ENCODE data around the gene TMEM232.

The TMEM232 gene

DNA sequence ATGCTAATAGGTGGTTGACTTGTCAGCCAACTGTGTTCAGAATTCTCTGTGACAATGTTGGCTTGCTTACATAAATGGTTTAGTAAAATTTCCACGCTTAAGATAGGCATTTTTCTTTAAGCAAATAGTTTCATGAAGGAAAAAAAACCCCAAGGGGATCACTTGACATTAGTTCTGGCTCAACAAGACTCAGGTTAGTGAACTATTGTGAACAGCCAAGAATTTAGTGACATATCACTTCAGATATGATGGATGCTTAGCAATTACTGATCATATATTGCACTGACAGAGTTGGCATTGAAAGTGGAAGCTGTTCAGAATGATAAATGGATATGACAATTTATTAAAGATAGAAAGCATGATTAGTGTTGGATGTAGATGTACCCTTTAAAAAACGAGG, 218.5 kb downstream of the TMEM232 start:
- DNase-seq = no peak

DNA sequence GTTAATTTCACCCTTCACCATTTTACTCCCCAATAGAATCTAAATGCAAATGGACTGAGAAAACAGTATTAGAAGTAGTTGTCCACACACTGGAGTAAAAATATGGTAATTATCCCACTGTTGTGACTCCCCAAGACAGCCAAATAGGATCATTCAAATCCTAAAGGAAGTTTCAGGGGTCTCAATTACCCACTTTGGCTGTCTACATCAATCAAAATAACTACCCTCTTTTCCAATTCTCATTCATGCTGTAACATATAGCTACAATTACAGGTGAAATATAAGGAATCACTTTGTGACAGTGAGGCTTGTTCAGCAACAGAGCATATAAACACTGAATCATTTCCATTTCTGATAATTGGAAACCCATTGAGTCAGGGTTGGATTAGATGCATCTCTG, 220.1 kb downstream of the TMEM232 start:
- DNase-seq = no peak

DNA sequence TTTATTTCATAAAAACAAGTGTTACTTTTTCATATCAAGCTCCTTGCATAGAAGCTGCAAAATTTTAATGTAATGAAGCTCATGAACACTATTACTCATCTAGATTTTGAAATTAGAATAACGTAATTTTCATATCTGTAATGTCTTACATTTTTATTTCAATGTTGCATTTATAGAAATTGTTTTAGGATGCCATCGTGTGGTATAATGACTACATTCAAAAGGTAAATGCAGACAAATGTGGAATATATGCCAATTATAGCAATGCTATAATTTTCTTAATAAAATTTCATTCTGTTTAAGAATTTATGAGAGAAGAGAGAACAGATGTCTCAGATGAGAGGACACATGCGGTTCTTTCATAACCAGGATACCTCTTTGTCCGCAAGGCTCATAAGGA, 230.2 kb downstream of the TMEM232 start:
- DNase-seq = no peak

DNA sequence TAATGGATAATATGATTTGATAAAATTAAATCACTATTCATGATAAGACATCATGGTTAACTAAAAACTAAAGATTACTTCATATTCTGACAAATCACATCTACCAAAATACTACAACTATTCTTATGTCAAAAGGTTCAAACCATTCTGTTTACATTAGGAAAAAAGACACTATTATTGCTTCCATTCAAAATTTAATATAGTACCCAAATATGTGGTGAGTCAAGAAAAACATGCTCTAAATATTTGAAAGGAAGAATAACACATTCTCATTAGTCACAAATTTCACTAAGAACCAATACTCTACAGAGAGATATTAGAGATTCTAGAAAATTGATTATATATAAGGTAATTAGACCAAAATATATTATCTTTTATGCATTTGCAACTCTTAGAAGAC, 234.0 kb downstream of the TMEM232 start:
- no peak for DNase-seq

DNA sequence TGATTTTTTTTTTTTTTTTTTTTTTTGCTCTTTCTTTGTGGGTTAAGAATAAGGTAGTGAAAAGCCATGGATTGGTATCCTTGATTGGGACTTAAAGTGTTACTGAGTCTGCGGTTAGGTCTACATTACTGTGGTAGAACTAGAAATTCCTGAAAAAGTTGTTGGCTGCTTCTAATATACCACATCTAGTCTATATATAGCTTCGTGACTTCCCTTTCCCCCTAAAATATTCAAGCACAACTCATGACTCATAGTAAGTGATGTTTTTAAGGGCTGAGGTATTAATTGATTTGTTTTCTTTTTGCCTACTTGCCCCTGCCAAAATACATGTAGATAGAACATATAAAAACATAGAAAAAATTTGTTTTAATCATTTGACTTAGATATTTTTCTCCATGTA, 247.6 kb downstream of the TMEM232 start:
- no peak for DNase-seq

DNA sequence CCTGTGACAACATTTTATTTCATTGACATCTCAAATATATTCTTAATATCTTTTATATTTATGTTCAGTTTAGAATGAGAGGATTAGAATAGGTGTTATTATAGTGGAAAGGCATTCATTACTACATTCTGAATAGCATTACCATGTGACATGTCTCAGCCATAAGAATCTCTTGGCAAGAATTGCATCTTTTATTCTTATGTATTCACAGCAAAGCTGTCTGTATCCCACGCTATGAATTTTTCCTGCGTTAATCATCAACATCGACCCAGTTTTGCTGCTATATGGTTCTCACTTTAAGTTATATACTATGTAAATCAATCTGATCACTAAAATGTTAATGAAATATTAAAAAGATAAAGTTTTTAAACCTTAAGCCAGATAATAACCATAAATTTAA, 248.6 kb downstream of the TMEM232 start:
- DNase-seq = no peak

DNA sequence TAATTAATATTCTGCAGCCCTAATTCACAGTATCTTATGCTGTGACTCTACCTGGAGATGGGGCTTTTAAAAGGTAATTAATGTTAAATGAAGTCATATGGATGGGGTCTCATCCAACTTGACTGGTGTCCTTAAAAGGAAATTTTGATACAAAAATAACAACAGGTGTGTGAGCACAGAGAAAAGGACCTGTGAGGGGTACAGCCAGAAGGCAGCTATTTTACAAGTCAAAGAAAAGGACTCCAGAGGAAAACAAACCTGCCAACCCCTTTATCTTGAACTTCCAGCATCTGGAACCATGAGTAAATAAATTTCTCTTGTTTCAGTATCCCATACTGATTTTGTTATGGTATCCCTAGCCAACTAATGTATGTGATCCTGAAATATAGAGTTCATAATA, 250.3 kb downstream of the TMEM232 start:
- DNase-seq = no peak

DNA sequence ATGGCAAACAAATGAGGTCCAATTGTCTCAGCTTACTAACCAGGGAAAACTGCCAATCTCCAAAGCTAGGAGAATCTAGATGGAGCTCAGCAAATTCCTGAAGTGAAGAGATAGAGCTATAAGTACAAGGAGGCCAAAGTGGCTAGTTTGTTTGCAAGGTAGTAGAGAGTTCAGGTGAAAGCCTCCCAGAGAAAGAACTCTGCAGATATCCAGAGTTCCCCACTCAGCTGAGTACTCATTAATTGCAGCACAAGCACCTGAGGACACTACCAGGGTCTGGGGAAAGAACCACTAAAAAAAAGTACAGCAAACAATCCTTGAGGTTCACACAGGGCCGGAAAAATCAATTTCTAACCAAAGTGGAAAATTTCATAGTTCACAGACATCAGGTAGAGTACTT, 250.9 kb downstream of the TMEM232 start:
- no peak for DNase-seq

DNA sequence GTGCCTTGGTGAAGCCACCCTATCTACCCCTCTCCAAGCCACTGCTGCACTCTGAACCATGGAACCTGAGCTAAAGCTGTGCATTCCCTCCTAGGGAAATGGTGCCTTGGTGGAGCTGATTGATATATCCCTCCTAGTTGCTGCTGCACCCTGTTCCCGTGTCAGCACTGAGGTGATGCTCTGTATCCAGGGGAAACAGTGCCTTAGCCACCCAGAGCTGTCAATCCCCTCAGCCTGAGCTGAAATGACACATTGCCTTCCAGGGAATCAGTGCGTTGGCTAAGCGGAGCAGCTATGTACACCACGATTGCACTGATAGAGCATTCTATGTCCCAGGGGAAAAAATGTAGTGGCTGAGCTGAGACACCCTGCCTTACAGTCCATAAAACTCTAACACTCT, 257.0 kb downstream of the TMEM232 start:
- DNase-seq = no peak

DNA sequence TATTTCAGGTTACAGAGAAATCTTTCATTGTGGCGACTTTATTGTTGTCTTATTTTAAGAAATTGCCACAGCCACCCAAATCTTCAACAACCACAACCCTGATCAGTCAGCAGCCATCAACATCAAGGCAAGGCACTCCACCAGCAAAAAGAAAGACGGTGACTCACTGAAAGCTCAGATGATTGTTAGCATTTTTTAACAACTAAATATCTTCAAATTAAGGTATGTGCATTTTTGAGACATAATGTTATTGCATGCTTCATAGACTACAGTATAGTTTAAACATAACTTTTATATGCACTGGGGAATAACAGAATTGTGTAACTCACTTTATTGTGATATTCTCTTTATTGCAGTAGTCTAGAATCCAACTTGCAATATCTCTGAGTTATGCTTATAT, 263.4 kb downstream of the TMEM232 start:
- DNase-seq = no peak

DNA sequence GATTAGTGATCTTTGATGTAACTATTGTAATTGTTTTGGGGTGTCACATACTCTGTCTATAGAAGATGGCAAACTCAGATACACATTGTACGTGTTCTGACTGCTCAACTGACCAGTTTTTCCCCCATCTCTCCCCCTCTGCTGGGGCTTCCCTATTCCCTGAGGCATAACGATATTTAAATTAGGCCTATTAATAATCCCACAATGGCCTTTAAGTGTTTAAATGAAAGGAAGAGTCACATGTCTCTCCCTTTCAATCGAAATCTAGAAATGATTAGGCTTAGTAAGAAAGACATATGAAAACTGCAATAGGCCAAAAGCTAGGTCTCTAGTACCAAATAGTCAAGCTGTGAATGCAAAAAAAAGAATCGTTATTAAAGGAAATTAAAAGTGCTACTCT, 265.6 kb downstream of the TMEM232 start:
- no peak for DNase-seq

DNA sequence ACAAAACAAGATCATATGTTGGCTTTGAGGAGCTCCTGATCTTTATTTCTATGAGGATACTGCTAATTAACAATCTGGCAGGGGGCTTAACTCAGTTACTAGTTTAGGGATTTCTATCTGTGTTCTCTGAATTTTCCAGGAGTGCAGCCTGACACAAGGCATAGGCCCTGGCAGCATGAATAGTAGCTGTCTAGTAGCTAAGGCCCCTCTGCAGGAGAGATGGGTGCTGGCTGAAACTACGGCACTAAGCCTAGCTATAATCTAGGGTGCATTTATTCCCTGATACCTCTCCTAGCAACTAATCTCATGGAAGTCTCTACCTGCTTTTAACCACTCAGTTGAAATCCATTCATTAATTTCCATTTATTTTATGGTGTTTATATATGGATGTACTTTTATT, 268.2 kb downstream of the TMEM232 start:
- DNase-seq = no peak

DNA sequence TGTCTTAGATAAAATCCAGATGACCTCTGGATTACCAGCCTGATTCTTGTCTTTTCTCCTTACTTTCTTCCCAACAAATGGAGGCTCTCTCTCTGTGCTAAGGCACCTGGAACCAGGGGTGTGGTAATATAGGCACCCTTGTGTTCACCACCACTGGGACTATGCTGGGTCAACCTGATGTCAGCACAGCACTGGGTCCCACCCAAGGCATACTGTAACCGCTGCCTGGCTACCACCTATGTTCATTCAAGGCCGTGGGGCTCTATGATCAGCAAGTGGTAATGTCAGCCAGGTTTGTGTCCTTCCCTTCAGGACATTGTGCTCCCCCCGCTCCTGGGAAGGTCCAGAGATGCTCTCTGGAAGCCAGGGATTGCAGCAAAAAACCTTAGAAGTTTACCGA, 283.6 kb downstream of the TMEM232 start:
- no peak for DNase-seq

DNA sequence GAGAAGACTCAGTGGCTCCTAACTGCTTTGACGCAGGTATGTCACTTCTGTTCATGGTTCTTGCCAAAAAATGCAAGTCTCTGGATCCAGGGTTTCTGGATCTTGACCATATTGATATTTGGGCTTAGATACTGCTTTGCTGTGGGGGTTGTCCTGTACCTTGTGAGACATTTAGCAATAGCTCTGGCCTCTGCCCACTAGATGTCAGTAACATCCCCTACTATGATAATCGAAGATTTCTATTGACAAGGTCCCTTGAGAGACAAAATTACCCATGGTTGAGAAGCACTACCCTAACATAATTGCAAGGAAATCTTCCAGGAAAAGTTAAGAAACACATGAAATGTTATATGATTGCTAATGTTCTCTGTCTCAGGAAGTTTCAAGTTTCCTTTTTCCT, 285.4 kb downstream of the TMEM232 start:
- no peak for DNase-seq

DNA sequence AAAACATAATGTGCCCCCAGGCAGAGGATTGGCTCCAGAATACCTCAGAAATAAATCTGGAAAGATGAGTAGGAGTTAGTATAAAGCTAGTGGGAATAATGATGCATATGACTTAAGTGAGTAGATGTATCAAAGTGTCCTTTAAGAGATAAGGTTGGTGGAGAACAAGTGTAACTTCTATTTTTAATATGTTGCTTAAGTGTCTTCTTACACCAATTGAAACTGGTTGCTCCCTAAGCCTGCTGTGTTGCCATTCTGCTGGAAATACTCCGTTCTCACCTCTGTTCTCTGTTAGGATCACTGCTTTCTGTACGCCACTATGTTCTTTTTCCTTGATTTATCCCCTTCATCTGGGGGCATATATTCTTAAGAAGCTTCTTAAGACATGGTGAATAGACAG, 286.4 kb downstream of the TMEM232 start:
- no peak for DNase-seq

DNA sequence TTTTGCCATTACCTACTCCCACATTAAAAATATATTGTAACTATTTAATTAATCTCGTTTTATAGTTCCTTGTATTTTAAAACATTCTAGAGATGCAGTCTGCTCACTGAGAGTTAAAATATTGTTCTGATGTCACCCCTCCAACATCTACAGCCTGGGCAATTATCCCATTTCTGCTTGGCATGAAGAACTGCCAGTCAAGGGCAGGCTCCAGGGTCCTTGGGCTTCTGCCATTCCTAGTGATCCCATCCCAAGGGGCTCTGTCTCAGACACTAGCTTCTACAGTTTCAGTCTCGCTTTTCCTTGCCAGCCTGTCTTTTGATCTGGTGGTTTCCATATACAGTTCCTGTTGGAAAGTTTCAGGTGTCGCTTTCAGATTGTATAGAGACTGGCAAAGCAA, 287.2 kb downstream of the TMEM232 start:
- DNase-seq = no peak

DNA sequence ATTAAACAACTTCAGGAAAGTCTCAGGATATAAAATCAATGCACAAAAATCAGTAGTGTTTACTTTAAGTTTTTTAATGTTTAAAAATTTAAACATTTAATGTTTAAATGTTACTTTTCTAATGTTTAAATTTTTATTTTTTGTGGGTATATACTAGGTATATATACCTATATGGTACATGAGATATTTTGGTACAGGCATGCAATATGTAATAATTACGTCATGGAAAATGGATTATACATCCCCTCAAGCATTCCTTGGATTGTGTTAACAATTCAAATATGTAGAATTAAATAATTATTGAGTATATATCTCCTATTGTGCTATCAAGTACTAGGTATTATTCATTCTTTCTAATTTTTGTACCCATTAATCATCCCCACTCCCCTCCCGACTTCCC, 291.3 kb downstream of the TMEM232 start:
- DNase-seq = no peak

DNA sequence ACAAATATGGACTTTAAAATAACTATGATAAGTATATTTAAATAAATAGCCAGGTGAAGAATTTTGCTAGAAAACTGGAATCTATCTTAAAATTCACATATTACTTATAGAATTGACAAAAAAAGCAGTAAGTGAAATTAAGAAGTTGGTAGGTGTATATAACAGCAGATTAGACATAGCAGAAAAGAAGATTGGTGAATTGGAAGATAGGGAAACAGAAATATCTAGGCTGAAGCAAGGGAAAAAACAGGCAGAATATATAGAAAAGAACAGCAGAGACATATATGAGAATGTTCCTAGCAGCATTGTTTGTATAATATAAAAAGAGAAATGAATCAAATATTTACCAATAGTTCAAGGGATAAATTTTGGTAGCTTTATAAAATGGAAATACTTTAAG, 294.9 kb downstream of the TMEM232 start:
- DNase-seq = no peak

DNA sequence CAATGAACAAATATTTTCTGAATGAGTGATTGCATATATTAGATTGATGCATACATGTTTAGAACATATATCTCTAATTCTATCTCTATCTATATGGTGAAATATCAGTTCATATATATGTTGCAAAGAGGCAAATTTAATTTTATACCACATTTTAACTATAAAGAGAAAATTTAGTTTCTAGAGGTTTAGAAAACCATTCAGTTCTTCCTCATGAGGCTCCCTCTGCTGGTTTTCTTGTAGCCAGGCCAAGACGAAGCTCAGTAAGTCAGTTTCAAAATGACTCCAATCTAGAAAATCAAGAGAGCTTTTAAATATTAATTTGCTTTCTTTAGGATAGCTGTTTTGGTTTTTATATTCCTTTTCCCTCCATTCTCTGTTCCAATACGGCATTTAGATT, 312.1 kb downstream of the TMEM232 start:
- DNase-seq = no peak

DNA sequence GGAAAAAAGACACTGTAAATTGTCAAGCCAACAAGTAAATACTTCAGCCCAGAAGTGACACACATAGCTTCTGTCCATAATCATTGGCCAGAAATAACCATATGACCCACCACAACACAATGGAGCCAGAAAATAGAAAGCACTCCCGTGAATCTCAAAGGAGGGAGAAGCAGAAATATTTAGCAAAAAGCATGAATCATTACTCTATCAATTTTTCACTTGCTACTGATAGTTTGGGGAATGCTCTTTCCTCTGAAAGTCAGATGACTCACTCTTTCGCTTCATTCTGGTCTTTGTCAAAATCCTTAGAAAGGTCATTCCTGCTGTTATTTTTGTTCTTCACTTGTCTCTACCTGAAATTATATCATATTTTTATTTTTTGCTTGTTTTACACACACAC, 312.6 kb downstream of the TMEM232 start:
- DNase-seq = no peak

DNA sequence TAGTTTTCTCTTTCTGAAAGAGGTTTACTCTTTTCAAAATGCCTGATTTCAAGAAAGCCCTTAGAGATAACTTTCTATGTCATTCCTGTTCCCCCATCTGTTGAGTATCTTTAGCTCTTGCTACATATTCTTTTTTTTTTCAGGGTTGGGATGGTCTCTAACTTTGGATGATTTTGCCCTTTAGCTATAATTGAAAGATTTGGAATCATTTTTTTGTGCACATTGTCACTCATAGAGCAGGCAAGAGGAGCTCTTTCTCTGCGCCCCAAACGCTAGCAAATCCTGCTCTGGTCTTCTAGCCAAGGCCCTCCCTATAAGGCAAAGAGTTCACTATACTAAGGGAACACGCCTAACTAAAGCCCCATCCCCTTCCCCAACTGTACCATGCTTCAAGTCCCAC, 316.9 kb downstream of the TMEM232 start:
- DNase-seq = no peak

DNA sequence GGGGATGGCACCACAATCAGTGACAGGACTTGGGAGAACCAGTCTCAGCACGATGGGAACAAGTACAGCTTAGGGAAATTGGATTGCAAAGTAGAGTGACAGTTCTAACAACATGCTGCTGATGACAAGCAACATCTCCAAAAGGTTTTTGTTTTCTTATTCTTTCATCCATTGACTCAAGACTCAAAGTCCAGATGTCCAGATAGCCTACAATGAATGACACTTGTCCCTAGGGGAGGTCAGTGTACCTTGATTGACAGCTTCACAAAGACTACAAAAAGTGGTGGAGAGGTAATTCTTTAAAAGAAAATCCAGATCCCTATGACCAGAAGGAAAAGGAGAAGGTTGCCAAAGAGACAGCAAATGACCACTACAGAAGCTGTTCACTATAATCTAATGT, 323.9 kb downstream of the TMEM232 start:
- no peak for DNase-seq

DNA sequence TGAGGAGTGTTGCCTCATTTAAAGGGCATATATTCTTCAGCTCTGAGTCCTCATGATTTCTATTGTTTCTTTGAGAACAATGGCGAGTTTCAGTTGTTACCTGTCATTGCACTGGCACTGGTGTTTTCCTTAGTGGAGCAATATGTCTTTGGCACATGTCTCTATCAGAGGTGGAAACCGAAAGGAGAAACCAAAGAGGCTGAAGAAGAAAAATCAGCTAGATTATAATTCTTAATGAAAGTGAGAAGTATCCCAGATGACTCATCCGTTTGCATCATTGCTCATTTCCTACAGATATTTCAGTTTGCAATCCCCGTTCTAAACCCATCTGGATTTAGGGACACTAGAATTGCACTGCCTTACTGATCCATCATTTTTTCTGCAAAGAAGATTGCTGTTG, 324.6 kb downstream of the TMEM232 start:
- no peak for DNase-seq

DNA sequence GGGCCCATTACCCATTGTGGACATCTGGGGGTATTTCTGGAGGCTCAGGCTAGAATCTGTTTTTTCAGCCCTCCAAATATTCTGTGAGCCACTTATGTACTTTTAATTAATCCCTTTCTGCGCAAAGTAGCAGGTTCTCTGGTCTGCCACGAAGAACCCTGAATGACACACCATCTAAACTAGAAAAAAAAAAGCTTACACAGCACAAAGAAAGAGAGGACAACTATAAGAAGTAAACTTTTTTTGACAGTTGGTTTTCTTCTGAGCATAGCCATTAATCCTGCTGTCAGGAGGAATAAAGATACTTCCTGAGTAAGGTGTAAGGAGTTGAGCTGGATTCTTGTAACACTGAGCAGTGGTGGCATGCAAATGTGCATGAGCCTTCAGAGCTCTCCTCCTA, 327.5 kb downstream of the TMEM232 start:
- DNase-seq = no peak

DNA sequence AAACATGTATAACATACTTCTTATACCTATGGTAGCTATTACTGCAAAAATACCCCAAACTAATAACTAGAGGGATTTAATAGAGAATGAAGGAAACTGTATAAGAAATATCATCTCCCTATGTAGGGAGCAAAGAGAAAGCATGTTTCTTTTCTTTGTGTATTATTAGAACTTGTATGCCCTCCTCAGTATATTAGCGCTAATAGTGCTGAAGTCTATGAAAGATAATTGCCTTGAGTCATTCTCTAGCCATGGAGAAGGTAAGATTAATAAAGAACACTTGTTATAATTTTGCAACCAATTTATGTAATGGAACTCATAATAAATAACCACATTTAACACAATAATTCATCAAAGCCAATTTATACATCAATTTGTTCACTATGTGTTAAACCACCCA, 329.2 kb downstream of the TMEM232 start:
- no peak for DNase-seq

DNA sequence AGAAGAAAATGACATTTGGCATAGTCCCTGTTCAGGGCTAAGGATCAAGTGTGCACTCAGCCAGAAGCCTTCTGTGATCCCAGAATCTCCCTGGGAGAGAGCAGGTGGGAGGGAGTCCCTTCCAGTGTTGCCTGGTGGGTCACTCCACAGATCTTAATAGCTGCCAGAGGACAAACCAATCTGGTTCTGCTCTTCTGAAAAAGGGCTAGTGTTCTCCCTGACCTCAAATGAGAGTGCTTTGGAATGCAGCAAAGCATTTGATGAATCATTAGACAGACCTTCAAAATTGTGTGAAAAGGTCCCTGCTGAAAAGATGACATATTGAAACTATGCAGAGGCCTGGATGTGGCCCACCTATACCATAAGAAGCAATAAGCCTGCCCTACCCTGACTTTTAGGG, 339.7 kb downstream of the TMEM232 start:
- DNase-seq = no peak

DNA sequence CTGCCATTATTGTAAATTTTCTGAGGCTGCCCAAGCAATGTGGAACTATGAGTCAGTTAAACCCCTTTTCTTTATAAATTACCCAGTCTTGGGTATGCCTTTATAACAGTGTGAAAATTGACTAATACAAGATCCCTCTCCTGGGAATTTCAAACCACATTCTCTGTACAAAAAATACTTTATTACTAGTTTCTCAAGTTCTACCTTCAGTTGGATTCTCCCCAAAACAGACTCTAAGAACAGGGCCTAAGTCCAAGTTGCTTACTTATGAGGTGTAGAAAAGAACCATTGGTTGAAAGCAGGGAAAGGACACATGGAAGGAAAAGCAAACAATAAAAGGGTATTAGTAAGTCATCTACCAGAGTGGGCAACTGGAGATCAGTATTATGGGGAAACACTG, 343.2 kb downstream of the TMEM232 start:
- no peak for DNase-seq
